Astrocyte of the spinal cord (primary cell): ENCODE results near the gene EWSR1.

Experiments used
- DNase-seq: peaks from one replicate; pipeline ENCODE4 v3.0.0; 2011; ENCODE audit warnings: low read depth, low spot score
- H3K4me3 ChIP-seq: 2 replicates; pipeline ENCODE4 v1.5.1; 2011; ENCODE audit warnings: low read depth, mild to moderate bottlenecking, low read length, moderate library complexity
- CTCF ChIP-seq: IDR thresholded peaks from 2 replicates; pipeline ENCODE4 v1.5.1; 2012; ENCODE audit warnings: low read depth, mild to moderate bottlenecking, low read length, inconsistent platforms
- in situ Hi-C: cut with HindIII; loops from 2 replicates; pipeline ENCODE4 v1.10.0; 2017; ENCODE audit warnings: low sequenced_read_pairs

Gene EWSR1

GRCh38 chr22:29253561-29254285 lies 14.3 kb upstream of the EWSR1 start:
- no peak for TF ChIP-seq CTCF
- no peak overlapping the region for H3K4me3 ChIP-seq
- no peak for DNase-seq
- in situ Hi-C loops = no loop called here

DNA sequence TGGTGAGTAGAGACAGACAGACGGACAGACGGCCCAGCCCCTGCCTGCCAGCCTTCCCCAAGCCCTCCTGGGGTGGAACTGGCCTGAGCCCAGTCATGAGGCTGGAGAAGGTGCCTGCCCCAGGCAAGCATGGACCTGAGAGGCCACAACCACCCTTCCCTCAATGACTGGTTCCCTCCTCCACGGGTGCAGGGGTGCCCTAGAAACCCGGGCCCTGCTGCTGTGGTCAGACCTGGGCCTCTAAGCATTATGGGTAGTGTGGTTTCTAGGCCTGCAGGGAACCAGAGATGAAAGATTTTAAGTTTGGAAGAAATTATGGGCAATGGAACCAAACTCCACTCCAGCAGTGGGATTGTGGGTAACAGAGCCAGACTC lies 13.8 kb upstream of the EWSR1 start:
- in situ Hi-C loops = no loop called here
- H3K4me3 ChIP-seq = no peak overlapping the region
- TF ChIP-seq CTCF = no peak
- no peak for DNase-seq

GRCh38 chr22:29255064-29255621 lies 12.9 kb upstream of the EWSR1 start:
- TF ChIP-seq CTCF = no peak
- in situ Hi-C loops = no loop called here
- DNase-seq = no peak
- H3K4me3 ChIP-seq = no peak overlapping the region

GRCh38 chr22:29256606-29257325 lies 11.3 kb upstream of the EWSR1 start:
- DNase-seq = no peak
- TF ChIP-seq CTCF = no peak
- in situ Hi-C loops = no loop called here
- no peak overlapping the region for H3K4me3 ChIP-seq

DNA sequence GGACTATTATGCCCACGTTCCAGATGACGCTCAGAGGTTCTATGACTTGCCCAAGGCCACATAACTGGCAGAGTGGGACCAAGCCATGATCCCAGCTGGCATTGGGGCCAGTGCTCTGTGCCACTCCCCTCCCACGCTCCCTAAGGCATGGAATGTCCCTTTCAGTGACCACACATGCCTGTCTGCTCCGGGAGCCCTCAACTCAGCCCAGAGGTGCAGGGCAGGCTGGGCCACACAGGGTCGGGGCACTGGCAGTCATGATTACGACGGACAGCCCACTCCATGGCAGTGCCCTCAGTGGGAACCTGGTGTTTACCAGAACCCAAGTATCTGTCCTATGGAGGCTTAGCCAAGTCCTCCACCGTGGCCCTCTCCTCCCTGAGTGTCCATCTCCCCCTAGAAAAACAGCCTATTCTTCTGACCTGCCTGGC lies 10.3 kb upstream of the EWSR1 start:
- no peak overlapping the region for H3K4me3 ChIP-seq
- in situ Hi-C loops = no loop called here
- TF ChIP-seq CTCF = no peak
- no peak for DNase-seq

DNA sequence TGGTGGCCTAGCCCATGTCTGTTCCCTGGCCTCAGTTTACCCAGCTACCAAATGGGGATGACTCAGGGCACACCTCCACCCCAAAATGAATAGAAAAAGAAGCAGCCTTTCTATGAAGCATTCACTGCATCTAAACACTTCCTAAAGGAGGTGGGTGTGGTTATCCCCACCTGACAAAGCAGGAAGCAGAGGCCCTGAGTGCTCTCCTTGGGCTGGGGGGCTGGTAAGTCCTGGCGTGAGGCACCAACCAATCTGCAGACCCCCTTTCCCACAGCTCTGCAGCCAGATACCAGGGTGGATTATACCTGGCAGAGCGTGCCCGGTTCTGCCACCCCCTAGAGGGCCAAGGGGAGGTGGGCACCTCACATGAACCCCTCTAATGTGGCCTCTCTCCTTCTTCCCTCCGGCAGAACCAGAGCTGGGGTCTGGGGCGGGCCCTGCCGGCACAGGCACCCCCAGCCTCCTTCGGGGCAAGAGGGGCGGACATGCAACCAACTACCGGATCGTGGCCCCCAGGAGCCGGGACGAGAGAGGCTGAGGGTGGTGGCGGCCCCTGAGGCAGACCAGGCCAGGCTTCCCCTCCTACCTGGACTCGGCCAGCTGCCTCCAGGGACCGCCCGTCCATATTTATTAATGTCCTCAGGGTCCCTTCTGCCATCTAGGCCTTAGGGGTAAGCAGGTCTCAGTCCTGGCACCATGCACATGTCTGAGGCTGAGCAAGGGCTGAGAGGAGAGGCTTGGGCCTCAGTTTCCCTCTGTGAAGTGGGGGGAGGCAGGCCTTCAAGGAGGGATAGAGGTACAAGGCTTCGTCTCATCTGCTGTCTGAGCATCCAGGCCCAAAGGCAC lies 9.4 kb upstream of the EWSR1 start:
- no peak for TF ChIP-seq CTCF
- H3K4me3 ChIP-seq = no peak overlapping the region

More for the DNA sequence above, 9.4 kb upstream of the EWSR1 start:
- no peak for DNase-seq
- in situ Hi-C loops = no loop called here
